ENCODE measurements around the gene CYP26A1.

GRCh38 chr10:93099670-93100069, 26.0 kb downstream of the CYP26A1 start:
- TF ChIP-seq CTCF (IDR thresholded peaks at IDR 0.05; ENCODE audit: low read depth, low read length), result no peak
- TF ChIP-seq EZH2phosphoT487 (IDR thresholded peaks at IDR 0.05; ENCODE audit: low read depth), result no peak
